ENCODE measurements around the gene SERPINB10. TPM values are rescaled to one million over a fixed set of nuclear protein-coding genes. Genes with fewer than 3 reads are reported as not detected.
A peak's percentile ranks its signal among the peaks of the same experiment; 100 is the strongest.

The SERPINB10 gene
- total RNA-seq, 1 donor, result not detected

DNA sequence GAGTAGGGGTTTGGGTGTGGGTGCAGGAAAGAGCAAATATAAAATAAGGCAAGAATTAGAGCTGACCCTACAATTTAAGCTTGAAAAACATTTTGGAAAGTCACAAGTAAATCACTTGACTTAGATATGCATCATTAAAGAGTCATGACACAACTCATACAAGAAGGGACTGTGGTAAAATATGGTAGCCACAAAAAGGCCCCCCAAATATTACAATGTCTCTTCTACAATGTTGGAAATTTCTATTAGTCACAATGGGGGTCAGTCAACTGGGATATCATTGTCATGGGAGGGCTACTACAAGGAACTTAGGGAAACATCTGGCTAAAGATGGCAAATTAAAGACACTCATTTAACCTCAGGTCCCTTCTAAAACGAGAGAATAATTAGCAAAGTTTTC, 35.9 kb upstream of the SERPINB10 start:
- Histone ChIP-seq H3K79me2 (ENCODE audit: insufficient read depth, low read length) (no peaks in the 10 kb centered on the region), H3K36me3 (ENCODE audit: insufficient read depth, low read length) (no peaks in the 10 kb centered on the region), H3K4me3 (ENCODE audit: insufficient read depth, low read length) (no peak overlapping the region), H3K27ac (ENCODE audit: low read depth, low read length) (no peak overlapping the region), H3K9me3 (ENCODE audit: low read depth, low read length) (no peaks in the 10 kb centered on the region), H3K27me3 (ENCODE audit: insufficient read depth, low read length) (no peaks in the 10 kb centered on the region), H4K20me1 (ENCODE audit: insufficient read depth, low read length) (no peaks in the 10 kb centered on the region), H3K4me1 (ENCODE audit: insufficient read depth, low read length) (peaks cover 3% of the 10 kb centered on the region), H3K4me2 (ENCODE audit: insufficient read depth, low read length) (no peak overlapping the region), H2AFZ (ENCODE audit: low read length) (no peak overlapping the region)
- DNase-seq (ENCODE audit: insufficient read length, low spot score, missing footprints), result peak; percentile 53
- no peak for TF ChIP-seq CTCF (IDR thresholded peaks at IDR 0.05; ENCODE audit: extremely low read depth, low read depth, low read length)

GRCh38 chr18:63872586-63872985, 35.2 kb upstream of the SERPINB10 start:
- H3K27ac ChIP-seq (ENCODE audit: low read depth, low read length), result no peak overlapping the region
- H4K20me1 ChIP-seq (ENCODE audit: insufficient read depth, low read length), result no peaks in the 10 kb centered on the region
- no peaks in the 10 kb centered on the region for H3K27me3 ChIP-seq (ENCODE audit: insufficient read depth, low read length)
- no peaks in the 10 kb centered on the region for H3K9me3 ChIP-seq (ENCODE audit: low read depth, low read length)
- no peak for TF ChIP-seq CTCF (IDR thresholded peaks at IDR 0.05; ENCODE audit: extremely low read depth, low read depth, low read length)
- peaks cover 3% of the 10 kb centered on the region for H3K4me1 ChIP-seq (ENCODE audit: insufficient read depth, low read length)
- no peak overlapping the region for H3K4me2 ChIP-seq (ENCODE audit: insufficient read depth, low read length)
- no peak overlapping the region for H2AFZ ChIP-seq (ENCODE audit: low read length)
- no peaks in the 10 kb centered on the region for H3K79me2 ChIP-seq (ENCODE audit: insufficient read depth, low read length)
- H3K4me3 ChIP-seq (ENCODE audit: insufficient read depth, low read length), result no peak overlapping the region
- no peak for DNase-seq (ENCODE audit: insufficient read length, low spot score, missing footprints)
- no peaks in the 10 kb centered on the region for H3K36me3 ChIP-seq (ENCODE audit: insufficient read depth, low read length)

DNA sequence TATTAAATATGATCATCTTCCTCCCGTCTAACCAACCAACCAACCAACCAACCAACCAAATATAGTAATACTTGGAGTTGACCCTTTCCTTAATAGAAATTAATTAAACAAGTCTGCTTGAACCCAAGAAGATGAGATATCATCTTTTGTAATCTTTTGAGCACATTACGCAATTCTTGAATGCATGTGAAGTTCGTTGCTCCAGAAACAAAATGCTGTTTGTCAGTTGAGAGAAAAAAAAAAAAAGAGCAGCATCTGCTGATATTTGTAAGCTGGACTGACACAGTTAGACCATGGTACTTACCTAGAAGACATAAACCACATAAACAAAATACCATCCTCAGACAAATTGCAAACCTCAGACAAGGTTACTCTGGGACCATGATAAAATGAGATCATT, 29.4 kb upstream of the SERPINB10 start:
- H3K79me2 ChIP-seq (ENCODE audit: insufficient read depth, low read length), result no peaks in the 10 kb centered on the region
- no peaks in the 10 kb centered on the region for H3K27me3 ChIP-seq (ENCODE audit: insufficient read depth, low read length)
- H3K36me3 ChIP-seq (ENCODE audit: insufficient read depth, low read length), result no peaks in the 10 kb centered on the region
- H3K9me3 ChIP-seq (ENCODE audit: low read depth, low read length), result no peaks in the 10 kb centered on the region
- peaks cover 15% of the 10 kb centered on the region for H3K4me1 ChIP-seq (ENCODE audit: insufficient read depth, low read length)
- TF ChIP-seq CTCF (IDR thresholded peaks at IDR 0.05; ENCODE audit: extremely low read depth, low read depth, low read length), result no peak
- H4K20me1 ChIP-seq (ENCODE audit: insufficient read depth, low read length), result no peaks in the 10 kb centered on the region
- H3K4me2 ChIP-seq (ENCODE audit: insufficient read depth, low read length), result no peak overlapping the region
- H3K4me3 ChIP-seq (ENCODE audit: insufficient read depth, low read length), result no peak overlapping the region
- no peak for DNase-seq (ENCODE audit: insufficient read length, low spot score, missing footprints)
- no peak overlapping the region for H3K27ac ChIP-seq (ENCODE audit: low read depth, low read length)
- H2AFZ ChIP-seq (ENCODE audit: low read length), result no peak overlapping the region

GRCh38 chr18:63878925-63879324, 28.8 kb upstream of the SERPINB10 start:
- H3K27ac ChIP-seq (ENCODE audit: low read depth, low read length), result no peak overlapping the region
- DNase-seq (ENCODE audit: insufficient read length, low spot score, missing footprints), result no peak
- no peaks in the 10 kb centered on the region for H3K79me2 ChIP-seq (ENCODE audit: insufficient read depth, low read length)
- no peak overlapping the region for H3K4me3 ChIP-seq (ENCODE audit: insufficient read depth, low read length)
- H3K4me1 ChIP-seq (ENCODE audit: insufficient read depth, low read length), result peaks cover 15% of the 10 kb centered on the region
- no peaks in the 10 kb centered on the region for H4K20me1 ChIP-seq (ENCODE audit: insufficient read depth, low read length)
- H3K27me3 ChIP-seq (ENCODE audit: insufficient read depth, low read length), result no peaks in the 10 kb centered on the region
- no peaks in the 10 kb centered on the region for H3K9me3 ChIP-seq (ENCODE audit: low read depth, low read length)
- TF ChIP-seq CTCF (IDR thresholded peaks at IDR 0.05; ENCODE audit: extremely low read depth, low read depth, low read length), result no peak
- H2AFZ ChIP-seq (ENCODE audit: low read length), result no peak overlapping the region
- no peaks in the 10 kb centered on the region for H3K36me3 ChIP-seq (ENCODE audit: insufficient read depth, low read length)
- no peak overlapping the region for H3K4me2 ChIP-seq (ENCODE audit: insufficient read depth, low read length)

Data from osteoblast (primary cell).